A549 (cell line): ENCODE data around the gene KCNF1.

Experiments used
- EP300 ChIP-seq, 2 experiments: fragments of >200 bp; sonication (Bioruptor Twin); formaldehyde crosslinking; IDR thresholded peaks; 2 replicates in 1 of 2; 3 replicates in 1 of 2; pipeline ENCODE4 v1.6.1; 2016 to 2017
- RAD21 ChIP-seq, 2 experiments: fragments of >200 bp in 1 of 2; sonication (Bioruptor Twin) in 1 of 2; formaldehyde crosslinking in 1 of 2; IDR thresholded peaks in 1 of 2; conservative IDR thresholded peaks in 1 of 2; 2 replicates in 1 of 2; 3 replicates in 1 of 2; pipeline ENCODE4 v1.6.1; 2012 to 2018; ENCODE audit warnings: inconsistent platforms in 1 of 2
- TF ChIP-seq, protein P1 (sequence below): fragments of 200-600 bp; sonication (generic); IDR thresholded peaks from 2 replicates; pipeline ENCODE4 v1.6.1; 2016; ENCODE audit warnings: antibody characterized with exemption, mild to moderate bottlenecking, moderate library complexity
- TF ChIP-seq, protein P2 (sequence below): fragments of >200 bp; sonication (Bioruptor Twin); formaldehyde crosslinking; IDR thresholded peaks from 3 replicates; pipeline ENCODE4 v1.5.1; 2016

DNA sequence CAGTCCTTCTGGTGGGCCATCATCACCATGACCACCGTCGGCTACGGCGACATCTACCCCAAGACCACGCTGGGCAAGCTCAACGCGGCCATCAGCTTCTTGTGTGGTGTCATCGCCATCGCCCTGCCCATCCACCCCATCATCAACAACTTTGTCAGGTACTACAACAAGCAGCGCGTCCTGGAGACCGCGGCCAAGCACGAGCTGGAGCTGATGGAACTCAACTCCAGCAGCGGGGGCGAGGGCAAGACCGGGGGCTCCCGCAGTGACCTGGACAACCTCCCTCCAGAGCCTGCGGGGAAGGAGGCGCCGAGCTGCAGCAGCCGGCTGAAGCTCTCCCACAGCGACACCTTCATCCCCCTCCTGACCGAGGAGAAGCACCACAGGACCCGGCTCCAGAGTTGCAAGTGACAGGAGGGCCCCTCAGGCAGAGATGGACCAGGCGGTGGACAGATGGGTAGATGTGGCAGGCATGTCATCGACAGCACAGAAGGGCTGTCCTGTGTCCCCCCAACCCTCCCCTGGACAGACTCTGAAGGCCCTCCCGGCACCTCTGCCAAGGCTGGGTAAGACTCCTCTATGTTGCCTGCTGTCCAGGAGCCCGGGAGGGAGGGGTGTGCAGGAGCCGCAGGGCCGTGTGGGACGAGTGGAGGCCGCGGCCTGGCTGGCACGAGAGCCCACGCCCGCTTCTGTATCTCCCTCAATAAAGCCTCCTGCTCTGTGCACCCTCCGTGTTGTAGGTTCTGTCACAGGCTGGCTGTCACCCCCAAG lies 2.0 kb downstream of the KCNF1 start:
- TF ChIP-seq RAD21 (conservative IDR thresholded peaks at IDR 0.05 in 1 of 2, IDR thresholded peaks at IDR 0.05 in 1 of 2) = no peak
- TF ChIP-seq EP300 (IDR thresholded peaks at IDR 0.05) = no peak
- TF ChIP-seq, protein P1, sequence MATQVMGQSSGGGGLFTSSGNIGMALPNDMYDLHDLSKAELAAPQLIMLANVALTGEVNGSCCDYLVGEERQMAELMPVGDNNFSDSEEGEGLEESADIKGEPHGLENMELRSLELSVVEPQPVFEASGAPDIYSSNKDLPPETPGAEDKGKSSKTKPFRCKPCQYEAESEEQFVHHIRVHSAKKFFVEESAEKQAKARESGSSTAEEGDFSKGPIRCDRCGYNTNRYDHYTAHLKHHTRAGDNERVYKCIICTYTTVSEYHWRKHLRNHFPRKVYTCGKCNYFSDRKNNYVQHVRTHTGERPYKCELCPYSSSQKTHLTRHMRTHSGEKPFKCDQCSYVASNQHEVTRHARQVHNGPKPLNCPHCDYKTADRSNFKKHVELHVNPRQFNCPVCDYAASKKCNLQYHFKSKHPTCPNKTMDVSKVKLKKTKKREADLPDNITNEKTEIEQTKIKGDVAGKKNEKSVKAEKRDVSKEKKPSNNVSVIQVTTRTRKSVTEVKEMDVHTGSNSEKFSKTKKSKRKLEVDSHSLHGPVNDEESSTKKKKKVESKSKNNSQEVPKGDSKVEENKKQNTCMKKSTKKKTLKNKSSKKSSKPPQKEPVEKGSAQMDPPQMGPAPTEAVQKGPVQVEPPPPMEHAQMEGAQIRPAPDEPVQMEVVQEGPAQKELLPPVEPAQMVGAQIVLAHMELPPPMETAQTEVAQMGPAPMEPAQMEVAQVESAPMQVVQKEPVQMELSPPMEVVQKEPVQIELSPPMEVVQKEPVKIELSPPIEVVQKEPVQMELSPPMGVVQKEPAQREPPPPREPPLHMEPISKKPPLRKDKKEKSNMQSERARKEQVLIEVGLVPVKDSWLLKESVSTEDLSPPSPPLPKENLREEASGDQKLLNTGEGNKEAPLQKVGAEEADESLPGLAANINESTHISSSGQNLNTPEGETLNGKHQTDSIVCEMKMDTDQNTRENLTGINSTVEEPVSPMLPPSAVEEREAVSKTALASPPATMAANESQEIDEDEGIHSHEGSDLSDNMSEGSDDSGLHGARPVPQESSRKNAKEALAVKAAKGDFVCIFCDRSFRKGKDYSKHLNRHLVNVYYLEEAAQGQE = no peak
- TF ChIP-seq, protein P2, sequence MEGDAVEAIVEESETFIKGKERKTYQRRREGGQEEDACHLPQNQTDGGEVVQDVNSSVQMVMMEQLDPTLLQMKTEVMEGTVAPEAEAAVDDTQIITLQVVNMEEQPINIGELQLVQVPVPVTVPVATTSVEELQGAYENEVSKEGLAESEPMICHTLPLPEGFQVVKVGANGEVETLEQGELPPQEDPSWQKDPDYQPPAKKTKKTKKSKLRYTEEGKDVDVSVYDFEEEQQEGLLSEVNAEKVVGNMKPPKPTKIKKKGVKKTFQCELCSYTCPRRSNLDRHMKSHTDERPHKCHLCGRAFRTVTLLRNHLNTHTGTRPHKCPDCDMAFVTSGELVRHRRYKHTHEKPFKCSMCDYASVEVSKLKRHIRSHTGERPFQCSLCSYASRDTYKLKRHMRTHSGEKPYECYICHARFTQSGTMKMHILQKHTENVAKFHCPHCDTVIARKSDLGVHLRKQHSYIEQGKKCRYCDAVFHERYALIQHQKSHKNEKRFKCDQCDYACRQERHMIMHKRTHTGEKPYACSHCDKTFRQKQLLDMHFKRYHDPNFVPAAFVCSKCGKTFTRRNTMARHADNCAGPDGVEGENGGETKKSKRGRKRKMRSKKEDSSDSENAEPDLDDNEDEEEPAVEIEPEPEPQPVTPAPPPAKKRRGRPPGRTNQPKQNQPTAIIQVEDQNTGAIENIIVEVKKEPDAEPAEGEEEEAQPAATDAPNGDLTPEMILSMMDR = no peak
